GM23248 (cell line): ENCODE results near the gene DEDD.

Experiments
- EZH2 ChIP-seq: fragments of 200-600 bp; sonication (generic); IDR thresholded peaks from 2 replicates; pipeline ENCODE4 v1.6.1; 2018; ENCODE audit warnings: antibody characterized with exemption, mild to moderate bottlenecking; ENCODE audit not compliant: insufficient read depth, poor library complexity, severe bottlenecking
- EZH2phosphoT487 ChIP-seq: fragments of 200-600 bp; sonication (generic); IDR thresholded peaks from 2 replicates; pipeline ENCODE4 v1.6.1; 2018; ENCODE audit warnings: antibody characterized with exemption, moderate library complexity, mild to moderate bottlenecking, low read depth; ENCODE audit not compliant: insufficient read depth

- TF ChIP-seq EZH2, result no peak
- no peak for TF ChIP-seq EZH2phosphoT487
Measured at GRCh38 chr1:161171191-161171590, 38.7 kb upstream of the DEDD start.
